H4 (cell line): ENCODE results near the gene SLC7A1. TPM values are rescaled to one million over a fixed set of nuclear protein-coding genes. Genes with fewer than 3 reads are reported as not detected.

Source experiments
- DNase-seq: peaks from one replicate; pipeline ENCODE4 v3.0.0-alpha.2; 2015; ENCODE audit warnings: low spot score
- total RNA-seq: library from RNA; depleted of rRNA; stranded (reverse); fragments of >200 nt; shearing (Covaris generic); gene quantifications from 2 replicates; pipeline ENCODE4 v1.2.3, GENCODE V29; 2014

SLC7A1 gene
- total RNA-seq, 1 experiment from 2014 or later, result 13.4 TPM

DNA sequence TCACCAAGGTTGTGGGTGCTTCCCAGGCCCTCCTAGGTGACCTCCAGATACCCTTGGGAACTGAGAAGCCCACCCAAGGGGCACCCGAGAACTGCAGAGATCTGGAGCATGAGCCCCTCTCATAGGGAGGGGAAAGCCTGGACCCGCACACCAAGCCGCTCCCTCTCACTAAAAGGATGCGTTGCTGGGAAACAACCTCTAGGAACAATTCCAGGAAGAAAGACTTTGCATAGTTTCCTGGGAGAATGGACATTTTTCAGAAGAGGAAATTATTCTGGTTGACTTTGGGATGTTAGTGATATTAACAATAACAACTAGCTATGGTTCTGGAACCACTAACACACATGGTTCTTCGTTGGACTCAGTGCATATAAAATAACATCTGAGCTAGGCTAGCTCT, 64.6 kb downstream of the SLC7A1 start:
- DNase-seq, result no peak

DNA sequence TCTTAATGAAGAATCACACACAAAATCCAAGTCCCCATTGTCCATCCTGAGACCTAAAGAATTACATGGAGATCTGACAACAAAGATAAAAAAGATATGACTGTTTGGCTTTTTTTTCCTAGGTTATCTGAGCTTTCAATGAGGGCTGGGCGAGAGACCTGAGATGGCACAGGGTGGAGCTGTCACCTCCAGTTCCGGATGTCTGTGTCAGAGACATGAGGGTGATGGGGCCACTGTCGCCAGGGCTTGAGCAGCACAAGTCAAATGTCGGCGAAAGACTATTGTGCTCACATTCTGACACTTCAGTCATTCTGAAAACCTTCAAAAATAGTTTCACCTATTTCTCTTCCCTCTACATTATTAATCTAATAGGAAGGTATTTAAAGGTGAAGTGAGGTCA, 65.7 kb downstream of the SLC7A1 start:
- DNase-seq, result no peak

DNA sequence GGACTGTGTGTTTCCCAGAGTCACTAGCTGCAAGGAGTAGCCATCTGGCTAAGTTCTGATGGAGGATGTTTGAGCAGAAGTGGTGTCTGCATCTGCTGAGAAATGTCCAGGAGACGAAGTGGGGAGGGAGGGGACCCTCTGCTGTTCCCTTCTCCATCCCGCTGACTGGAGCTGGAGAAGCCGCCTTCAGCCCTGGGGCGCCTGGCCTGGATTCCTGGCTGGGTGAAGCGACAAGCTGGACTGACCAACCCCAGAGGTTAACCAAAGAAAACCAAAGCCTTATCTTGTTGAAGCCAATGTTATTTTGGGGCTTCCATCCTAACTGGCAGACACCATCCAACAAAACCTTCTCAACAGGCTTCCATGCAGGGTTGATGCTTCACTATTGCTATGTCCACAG, 67.6 kb downstream of the SLC7A1 start:
- DNase-seq, result no peak

DNA sequence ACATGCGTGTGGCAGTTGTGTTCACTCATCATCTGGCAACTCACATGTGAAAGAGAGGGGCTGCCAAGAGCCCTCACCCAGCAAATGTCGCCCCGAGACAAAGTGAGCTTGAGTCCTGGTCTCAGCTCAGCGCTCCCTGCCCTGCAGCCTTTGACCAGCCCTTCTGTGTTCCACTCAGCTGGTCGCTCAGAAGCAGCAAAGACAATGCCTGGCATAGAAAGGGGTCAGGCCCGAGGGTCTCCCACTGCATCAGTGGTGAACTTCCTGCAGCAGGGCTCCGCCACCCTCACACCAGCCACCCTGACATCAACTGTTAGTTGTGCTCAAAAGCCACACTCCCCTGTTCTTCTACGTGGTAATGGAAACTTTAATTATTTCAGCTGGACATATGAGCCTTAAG, 68.0 kb downstream of the SLC7A1 start:
- DNase-seq, result no peak

DNA sequence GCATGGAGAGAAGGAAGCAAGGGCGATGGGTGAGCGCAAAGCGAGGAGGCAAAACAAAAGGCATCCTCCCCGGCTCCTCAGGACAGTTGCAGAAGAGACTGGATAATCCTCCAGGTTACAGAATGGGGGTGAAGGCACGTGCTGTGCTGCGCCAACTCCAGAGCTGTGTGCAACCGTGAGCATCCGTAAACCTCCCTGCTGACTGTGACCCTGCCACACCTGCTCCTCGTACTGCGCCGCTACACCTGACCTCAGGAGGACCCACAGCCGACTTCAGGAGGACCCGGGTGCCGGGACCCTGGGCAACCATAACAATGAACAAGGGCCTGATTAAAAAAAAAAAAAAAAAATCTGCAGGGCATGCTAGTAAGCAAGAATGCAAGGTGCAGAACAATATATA, 68.7 kb downstream of the SLC7A1 start:
- no peak for DNase-seq

DNA sequence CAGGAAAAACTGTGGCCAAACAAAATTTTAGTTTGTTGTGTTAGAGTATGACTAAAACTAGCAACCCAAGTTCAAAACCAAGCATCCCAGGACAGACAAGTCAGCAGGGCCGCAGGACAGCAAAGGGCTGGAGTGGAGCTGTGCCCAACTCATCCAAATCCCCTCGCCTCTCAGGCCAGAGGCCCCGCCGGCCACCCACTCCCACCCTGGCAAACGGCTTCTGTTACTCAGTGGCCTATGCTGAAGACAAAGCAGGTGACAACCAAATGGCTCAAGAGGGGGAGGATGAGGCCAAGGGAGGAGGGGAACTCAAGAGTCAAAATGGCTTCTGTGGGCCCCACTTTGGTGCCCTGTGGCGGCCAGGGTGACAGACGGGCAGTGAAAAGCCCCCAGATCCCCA, 69.7 kb downstream of the SLC7A1 start:
- DNase-seq, result no peak

DNA sequence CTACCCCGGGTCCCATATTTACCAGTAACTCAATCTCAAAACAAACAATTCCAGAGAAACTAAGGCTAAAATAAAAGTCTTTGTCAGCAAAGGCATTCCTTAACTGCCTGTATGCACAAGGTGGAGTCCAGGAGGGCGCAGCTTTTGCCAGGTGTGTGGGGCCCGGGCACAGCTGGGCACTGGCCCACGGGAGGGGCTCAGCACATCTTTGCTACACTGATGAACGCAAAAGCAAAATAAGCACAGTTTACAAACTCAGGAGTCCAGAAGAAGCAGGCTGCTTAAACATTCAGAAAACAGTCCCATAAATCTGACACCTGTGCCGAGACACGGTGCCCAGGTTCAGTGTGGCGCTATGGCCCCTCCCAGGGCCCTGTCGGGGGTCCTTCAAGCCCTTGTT, 70.8 kb downstream of the SLC7A1 start:
- DNase-seq, result no peak

DNA sequence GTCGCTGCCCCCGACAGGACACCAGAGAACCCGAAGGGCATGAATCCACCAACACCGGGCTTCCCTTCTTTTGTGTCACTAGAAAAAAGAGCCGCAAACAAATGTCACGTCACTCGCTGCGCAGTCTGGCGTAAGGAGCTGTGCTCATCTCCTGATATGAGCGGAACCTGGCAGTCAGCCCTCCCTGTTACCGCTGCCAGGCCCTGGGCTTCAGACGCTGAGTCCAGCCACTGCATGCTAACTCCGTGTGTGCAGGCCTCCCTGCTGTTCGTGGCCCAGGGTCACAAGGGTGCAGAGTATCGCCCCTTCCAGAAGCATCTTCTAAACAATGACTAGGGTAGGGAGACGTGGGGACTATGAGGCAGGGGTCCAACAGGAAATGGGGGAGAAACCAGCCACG, 71.3 kb downstream of the SLC7A1 start:
- no peak for DNase-seq

DNA sequence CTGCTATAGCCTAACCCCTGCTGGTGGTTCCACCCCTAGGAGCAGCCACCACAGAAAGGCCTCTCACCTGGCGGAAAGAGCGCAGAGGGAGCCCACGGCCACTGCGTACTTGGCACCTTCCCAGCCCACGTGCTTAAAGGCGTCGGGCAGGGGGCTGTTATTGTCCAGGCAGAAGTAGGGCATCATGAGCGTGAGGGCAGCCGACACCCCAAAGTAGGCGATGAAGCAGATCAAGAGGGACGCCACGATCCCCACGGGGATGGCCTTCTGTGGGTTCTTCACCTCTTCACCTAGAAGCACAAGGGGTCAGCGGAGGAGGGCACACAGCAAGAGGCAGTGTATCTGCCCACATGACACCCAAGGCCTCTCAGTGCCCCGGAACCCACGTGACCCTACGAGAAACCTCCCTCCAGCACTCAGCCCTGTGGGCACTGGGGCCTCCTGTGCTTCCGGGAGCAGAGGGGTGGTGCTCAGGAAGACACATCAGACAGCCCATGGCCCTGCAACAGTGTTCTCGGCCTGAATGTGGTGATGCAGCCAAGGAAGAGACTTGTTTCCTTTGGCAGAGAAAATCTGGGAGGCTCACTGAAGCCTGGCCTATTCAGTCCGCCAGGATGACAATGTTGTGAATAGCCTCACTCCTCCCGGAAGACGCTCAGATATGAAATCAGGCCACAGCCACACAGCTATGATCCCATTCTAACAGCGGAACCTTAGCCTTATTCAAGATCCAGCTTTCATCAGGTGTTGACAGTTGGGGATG, 72.1 kb downstream of the SLC7A1 start:
- no peak for DNase-seq

DNA sequence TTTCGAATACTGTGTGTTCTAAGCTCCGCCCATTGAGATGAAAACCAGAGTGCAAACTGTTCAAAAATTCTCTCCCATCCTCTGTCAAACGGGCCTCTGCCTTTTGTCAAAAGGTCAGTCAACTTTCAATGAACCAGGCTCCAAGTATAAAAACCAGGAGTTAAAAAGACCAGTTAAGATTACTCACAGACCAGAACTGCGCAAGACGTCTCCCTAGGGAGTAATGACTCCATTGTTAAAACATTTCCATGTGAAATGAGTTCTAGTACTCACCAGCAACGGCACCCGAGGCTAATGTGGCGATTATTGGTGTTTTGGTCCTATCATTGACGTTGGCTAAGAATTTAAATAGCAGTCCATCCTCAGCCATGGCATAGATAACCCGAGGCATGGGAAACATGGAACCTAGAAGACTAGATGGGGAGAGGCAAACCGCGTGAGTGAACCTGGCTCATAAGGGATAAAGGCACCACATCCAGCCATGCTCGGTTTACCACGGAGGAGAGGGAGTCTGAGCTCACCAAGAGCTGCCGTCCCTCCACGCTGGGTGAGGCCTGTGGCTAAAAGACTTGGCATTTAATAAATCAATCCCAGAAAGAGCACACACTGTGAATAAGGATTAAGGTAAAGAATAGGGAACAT, 73.3 kb downstream of the SLC7A1 start:
- DNase-seq, result peak; percentile 55

DNA sequence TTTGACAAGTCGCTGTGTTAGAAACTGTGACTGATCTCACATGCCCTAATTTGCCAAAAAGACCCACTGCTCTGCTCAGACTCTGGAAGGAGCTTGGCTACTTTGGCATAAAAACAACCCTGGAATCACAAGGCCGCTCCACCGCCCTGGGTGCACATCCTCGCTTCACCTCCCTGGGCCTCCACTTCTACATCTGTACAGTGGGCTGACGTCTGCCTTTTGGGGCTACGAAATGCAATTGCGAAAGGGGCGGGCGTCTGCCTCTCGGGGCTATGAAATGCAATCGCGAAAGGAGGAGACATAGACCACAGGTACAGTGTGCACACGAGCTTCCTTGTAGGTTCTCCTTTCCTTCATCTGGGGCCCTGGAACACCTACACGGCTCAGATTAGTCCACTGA, 74.2 kb downstream of the SLC7A1 start:
- no peak for DNase-seq

DNA sequence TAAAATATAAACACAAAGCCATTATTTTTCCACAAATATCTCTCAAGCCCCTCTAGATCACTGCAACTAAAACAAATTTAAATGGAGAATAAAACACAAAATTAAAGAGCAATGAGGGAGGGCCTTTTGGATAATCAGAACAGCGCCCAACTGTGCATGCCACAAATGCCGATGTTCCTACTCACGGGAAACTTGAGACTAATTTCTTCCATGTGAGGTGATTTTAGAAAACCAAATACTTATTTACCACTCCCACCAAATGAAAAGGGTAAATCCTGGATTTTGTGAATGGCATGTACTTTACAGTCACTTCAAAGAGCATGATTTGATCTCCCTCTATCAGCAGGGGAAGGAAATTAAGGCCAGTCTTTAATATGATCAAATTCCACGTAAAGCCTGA, 74.8 kb downstream of the SLC7A1 start:
- DNase-seq, result peak; percentile 48

DNA sequence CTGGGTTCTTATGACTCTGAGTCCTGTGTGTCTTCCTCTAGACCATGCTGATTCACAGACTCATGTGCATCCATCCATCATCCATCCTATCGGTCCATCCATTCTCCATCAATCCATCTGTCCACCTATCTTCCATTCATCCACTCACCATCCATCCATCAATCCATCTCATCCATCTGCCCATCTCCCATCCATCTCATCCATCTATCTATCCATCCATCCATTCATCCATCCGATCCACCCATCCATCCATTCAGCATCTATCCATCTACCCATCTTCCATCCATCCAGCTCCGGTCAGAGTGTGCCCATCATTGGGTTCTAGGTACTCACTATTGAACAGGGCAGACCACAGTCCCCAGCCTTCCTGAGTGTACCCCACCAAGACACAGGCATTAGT, 75.6 kb downstream of the SLC7A1 start:
- DNase-seq, result no peak

DNA sequence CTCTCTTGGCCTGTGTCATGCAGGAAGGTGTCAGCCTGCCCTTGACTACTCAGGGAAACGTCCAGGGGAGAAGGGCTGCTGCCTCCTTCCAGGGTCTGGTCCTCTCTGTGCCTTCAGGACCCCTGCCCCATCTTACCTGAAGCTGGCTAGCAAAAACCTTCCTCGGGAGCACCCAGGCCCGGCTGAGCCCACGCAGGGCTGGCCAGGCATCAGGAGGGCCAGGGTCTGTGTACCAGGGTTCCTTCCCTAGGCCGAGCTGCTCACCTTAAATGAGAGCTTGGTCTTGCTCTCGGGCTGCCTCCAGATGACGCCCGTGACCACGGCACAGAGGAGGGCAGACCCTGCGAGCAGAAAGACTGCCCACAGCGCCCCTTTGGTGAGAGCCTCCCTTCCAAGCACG, 78.6 kb downstream of the SLC7A1 start:
- DNase-seq, result no peak

DNA sequence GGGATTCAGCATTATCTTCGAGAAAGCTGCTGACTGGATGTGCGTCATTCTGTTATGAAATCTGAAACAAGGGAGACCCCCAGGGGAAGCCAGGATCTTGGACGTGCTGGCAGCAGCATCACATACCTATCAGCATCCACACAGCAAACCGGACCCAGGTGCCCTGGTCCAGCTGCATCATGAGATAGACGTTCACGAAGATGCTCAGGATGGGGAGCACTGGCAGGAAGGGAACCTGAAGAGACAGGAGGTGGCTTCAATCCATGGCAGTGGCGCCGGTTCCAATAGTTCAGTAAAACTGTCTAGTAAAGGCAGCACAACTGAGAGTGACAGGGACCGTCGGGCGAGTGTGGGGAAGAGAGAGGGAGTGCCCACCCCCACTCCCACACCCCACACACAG, 79.5 kb downstream of the SLC7A1 start:
- DNase-seq, result no peak

DNA sequence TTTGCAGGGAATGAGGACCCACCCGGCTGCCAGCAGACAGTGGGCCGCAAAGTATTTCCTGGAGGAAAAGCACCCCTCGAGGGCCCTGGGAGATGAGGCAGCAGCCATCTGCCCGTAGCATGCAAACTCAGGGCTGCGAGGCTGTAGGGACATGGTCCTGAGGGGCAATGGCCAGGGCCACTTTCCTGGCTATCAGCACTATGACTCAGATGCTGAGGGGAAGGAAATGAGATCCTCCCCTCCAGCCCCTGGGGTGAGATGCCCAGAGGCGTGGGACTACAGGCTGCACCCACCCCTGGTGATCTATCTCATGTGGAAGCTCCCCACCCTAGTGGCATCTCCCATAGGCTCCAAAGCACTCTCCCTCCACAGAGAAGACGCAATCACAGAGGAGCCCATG, 80.1 kb downstream of the SLC7A1 start:
- DNase-seq, result no peak

DNA sequence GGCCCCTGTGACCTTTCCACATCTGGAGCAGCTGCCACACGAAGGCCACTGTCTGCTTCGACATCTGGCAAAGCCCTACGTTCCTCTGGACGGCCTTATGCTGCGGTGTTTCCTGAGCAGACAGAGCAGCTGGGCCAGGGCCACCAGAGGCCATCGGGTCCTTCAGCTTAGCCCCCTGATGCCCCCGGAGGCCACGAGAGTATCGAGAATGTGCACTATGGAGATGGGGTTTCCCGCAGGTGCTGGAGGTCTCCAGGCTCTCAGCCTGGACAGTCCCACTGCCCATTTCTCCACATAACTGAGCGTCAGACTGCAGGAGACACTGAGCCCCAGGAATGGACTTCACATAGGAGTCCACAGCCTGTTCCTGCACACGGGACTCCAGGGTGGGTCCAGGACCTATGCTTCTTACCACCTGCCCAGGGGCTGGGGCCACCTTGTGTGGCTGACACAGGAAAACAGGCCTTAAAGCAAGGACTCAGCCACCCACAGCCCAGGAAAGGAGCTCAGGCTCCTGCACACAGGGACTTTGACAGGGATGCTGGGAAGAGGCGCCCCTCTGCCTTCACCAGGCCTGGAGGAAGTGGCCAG, 80.7 kb downstream of the SLC7A1 start:
- no peak for DNase-seq

DNA sequence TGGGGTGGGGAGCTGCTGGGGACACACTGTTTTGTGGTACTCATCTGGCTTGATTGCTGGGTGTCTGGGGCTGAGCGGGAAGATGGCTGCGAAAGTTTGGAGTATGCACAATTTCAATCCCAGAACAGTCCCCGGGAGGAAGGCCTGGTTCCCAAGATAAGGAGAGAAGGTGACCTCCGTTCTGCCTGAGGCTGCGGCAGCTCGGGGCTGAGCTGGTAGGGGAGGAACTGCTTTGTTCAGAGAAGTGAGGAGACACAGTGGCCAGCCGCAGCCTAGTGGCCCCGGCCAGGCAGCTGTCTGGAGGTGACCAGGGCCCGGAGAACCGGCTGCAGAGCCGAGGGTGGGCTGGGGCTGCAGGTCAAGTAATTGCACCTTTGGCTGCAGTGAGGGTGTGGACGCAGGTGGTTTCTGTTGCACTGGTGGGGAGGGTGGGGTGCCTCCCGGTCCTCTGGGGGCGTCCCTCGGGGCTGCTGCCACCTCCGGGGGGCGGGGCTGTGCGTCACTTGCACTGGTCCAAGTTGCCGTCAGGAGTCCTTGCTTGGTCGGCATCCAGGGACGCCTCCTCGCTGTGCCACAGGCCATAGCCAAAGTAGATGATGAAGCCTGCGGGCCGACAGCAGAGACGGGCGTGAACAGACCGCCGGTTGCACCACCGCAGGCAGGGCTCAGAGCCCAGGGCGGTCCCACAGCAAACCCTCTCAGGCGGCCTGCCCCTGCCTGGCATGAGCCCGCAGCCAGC, 81.3 kb downstream of the SLC7A1 start:
- DNase-seq, result no peak

DNA sequence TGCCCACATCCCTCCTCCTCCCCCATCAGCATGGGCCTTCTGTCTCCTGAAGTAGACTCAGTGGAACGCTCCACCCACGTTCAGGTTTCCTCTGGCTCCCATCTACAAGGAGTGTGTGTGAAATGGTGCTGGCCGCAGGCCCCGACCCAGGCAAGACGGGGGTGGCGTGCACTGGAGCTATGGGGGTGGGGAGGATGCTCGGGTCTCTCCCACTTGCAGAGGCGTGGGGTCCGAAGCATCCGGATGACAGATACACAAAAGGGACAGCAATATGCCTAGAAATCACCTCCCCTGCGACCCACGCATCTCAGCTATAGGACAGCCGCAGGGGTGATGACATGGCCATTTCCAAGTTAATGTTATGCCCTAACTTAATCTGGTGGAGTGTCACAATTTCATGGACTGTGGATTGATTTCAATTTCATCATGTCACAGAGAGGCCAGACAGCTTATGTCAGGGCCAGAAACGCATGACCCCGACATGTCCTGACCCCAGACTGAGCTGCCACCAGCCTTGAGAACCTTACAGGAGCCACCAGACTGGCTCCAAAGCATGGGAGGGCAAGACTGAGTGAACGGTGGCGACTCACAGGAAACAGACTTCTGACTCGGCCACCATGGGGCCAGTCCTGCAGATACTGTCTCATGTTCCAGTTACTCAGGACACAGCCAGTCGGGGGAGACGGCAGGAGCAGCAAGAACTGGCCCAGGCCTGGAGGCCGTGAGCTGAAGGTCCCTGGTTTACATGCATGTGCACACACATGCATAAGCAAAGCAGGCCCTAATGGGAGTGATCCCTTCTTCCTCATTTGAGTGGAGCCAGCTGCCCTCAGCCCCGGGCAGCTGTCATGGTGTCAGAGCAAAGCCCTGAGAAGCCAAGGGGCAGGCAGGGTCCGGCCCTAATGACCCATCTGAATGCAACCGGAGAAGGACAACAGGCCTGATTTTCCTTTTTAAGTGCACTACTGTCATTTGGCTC, 82.2 kb downstream of the SLC7A1 start:
- no peak for DNase-seq

DNA sequence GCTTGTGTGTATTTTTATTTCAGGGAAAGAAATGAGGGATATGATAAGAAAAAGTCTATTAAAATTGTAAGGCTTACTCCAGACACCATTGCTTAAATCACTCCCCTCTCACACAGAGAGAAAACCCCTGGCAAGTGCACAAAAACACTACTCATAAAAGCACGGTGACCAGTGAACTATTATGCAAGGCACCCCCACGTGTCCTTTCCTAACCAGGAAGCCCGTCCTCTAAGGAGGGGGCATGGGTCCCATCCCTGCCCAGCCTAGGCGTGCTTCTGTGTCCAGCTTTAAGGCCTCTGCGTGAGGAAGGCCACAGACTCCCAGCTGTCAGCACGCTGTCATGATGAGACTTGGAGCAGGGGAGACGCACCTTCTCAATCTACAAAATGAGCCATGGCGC, 83.5 kb downstream of the SLC7A1 start:
- DNase-seq, result no peak

DNA sequence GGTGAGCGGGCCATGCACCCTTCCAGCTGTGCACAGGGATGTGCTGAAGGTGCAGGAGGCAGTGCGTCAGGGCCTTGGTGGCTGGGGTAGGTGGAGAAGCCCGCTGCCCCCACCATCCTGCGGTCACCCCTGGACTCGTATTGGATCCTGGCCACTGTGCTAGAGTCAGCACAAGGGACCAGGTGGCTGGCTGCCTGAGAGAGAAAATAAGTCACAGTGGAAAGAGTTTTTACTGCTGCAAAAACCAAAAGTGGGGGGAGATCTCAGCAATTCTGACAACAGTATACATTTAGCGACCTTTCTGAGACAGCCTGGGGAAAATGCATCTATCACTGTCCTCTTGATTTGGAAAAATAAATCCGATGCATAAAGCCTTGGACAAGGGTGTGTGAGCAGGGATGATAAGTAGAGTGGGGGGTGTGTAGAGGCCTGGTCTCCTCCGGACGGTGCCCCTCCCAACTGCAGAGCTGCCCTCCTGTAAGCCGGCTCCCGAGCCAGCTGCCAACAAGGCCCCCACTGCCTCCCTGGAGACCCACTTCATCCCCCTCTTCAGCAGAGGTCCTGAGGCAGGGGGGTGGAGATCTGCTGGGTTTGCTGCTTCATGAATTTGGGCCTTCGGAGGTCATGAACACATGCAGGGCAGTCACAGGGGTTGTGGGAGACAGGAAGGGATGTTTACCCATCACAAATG, 84.2 kb downstream of the SLC7A1 start:
- no peak for DNase-seq
